LNCAP (cell line): ENCODE data around the gene MTIF3.

Experiments
- TF ChIP-seq, protein P1 (sequence below): fragments of 450-650 bp; IDR thresholded peaks from 2 replicates; pipeline ENCODE4 v1.5.1; 2017; ENCODE audit warnings: mild to moderate bottlenecking

Gene MTIF3

DNA sequence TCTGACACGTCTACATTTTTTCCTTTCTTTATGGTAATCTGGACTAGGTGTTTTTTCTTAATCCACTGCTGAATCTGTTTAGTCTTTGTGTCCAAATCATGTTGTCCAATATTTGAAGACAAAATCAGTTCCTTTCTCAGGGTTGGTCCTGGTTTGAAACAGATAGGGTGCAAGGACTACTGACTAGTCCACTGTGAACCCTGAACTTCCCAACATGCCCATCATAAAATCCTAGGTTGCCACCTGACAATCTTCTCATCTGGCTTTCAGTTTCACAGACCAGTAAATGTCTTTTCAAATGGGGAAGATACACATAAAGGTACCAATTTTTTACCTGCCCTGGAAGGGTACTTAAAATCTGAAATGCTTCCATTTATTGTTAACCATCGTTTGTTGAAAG is 13.2 kb downstream of the MTIF3 start:
- TF ChIP-seq, protein P1, sequence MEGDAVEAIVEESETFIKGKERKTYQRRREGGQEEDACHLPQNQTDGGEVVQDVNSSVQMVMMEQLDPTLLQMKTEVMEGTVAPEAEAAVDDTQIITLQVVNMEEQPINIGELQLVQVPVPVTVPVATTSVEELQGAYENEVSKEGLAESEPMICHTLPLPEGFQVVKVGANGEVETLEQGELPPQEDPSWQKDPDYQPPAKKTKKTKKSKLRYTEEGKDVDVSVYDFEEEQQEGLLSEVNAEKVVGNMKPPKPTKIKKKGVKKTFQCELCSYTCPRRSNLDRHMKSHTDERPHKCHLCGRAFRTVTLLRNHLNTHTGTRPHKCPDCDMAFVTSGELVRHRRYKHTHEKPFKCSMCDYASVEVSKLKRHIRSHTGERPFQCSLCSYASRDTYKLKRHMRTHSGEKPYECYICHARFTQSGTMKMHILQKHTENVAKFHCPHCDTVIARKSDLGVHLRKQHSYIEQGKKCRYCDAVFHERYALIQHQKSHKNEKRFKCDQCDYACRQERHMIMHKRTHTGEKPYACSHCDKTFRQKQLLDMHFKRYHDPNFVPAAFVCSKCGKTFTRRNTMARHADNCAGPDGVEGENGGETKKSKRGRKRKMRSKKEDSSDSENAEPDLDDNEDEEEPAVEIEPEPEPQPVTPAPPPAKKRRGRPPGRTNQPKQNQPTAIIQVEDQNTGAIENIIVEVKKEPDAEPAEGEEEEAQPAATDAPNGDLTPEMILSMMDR: no peak

DNA sequence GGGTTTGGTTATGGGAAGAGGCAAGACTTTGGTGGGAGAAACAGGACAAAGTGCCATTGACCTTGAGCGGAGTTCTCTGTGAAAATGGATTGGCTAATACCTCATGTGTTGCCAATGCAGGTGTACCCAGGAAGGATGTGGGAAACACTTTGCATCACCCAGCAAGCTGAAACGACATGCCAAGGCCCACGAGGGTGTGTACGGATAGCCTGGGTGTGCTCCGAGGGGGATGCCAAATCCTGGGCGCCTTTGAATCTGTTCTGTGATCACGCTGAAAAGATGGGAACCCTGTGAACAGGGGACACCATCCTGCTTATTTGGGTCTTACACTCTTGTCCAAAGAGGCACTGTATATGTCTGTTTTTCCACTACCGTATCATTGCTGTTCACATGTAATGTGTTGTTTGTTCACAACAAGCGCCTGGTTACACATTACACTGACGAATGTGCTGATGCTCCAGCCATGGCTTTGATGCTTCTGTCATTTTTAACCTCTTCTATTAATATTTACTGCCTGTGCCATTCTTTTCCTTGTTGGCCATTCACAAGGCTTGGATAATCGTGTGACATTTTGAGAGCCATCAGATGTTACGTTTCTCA is 17.7 kb downstream of the MTIF3 start:
- TF ChIP-seq, protein P1: no peak

DNA sequence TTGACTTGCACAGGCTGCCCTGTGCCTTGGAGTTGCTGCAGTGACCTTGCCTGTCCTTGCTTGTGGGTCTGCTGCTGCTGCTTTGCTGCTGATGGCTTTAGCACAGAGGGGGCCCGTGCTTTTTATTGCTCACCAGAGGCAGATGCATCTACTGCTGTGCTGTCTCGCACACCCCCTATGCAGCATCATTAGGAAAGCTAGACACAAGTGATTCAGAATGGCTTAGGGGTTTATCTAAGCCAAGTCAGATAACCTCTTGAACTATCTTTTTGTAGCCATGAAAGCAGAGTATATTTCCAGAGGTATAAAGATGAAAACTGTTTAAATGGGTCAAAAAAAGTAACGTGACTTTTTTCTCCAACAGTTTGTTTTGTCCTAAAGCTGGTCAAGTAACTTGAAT is 18.2 kb downstream of the MTIF3 start:
- TF ChIP-seq, protein P1: no peak

DNA sequence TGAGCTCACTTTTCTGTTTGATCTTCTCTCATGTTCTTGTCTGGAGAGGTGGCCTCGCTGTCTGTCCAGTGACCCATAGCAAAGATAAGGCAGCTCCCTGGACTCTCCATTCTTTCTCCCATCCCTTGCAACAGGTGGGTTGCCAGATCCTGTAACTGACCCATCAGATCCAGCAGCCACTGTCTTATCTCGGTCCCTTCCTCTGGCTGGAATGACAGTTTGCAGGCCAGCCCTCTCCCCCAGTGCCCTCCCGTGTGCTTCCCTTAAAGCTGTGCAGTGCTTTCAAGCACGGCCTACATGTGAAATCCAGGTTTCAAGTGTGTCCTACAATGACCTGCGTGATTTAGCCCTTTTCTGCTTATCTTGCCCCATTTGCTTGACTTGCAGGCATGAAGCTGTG is 22.2 kb downstream of the MTIF3 start:
- TF ChIP-seq, protein P1: no peak

DNA sequence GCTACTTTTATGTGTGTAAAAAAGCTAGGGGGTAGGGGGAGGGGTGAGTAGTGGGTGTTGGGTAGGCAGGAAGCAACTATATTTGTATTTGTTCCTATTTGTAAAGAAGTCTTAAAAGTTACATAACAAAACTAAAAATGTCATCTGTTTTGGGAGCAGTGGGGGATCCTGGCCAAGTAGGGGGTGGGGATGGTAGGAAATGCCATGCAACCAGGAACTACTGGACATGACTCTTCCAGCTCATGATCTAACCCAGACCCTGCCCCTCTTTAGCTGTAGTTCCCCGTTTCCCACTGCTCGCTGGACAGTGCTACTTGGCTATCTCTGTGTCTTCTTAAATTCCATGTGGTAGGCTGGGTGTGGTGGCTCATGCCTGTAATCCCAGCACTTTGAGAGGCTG is 22.7 kb downstream of the MTIF3 start:
- TF ChIP-seq, protein P1: no peak

DNA sequence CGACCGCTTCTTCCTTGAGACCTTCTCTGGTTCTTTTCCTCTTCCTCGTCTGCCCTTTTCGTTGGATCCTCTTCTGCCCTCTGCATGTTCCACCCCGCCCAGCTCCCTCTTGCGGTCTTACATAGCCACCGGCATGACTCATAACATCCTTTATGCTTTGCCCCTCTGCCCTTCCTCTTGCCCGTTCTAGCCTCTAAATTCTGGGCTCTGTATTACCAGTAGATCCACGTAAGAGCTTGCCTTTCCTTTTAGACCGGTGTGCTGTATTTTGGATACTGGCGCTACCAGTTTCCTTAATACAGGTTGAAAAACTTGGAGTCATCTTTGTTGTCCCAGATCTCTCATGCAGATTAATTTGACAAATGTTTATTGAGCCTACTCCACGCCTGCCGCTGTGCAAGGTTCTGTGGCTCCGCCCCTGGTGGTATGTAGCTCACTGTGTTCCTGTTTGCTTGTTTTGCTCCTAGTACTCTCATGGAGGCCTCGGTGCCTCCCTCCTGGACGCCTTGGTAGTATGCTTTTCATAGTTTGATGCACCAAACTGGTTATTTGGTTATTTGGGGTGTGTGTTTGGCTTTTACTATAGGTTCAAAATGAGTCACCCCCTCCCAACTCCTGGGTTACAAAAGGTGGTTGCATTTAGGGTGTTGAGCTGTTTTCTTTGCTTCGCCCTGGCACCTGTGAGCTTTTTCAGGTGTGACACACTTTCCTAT is 24.3 kb downstream of the MTIF3 start:
- TF ChIP-seq, protein P1: peak; percentile 35; the same call in 1 of the 2 replicates

DNA sequence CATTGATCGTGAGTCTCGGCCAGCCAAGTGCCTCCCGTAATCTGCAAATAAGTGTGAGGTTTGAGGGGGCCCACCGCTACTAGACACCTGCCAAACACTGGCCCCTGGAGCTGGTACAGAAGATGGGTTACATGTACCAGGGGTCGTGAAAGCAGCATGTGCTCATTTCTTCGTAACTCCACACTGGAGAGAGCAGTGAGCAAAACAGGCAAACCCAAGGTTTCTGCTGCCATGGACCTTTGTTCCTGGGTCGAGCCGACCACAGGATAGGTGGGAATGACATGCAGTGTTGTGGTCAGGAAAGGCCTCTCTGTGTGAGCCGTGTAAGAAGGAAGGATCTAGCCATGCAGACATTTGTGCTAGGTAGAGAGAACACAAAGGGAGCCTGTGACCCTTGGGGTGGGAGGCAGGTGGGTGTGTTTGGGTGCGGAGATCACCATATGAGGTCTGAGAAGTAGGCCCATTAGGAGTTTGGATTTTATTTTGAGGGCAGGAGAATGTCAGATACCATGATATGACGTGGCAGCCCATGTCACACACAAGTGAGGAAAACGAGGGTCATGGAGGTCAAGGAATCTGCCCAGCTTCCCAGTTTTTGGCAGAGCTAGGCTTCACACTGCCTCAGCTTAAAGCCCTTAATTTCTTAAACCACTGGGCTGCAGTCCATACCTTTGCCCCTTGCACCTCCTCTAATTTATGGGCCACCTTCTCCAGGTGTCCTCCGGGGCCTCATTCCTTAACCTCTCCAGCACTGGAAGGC is 25.0 kb downstream of the MTIF3 start:
- TF ChIP-seq, protein P1: no peak
